ENCODE results near the gene ZNF735. TPM values are rescaled to one million over a fixed set of nuclear protein-coding genes. Genes with fewer than 3 reads are reported as not detected.
"Not testable (repeated sequence)": the region's sequence is repeated elsewhere in the genome, so short reads cannot be mapped to it uniquely, and the experiment has no call there.

Gene ZNF735
- total and polyA plus RNA-seq, 8 donors, result not detected

- H3K4me1 ChIP-seq, result no peaks in the 10 kb centered on the region
- H3K4me3 ChIP-seq, result no peak overlapping the region
- no peaks in the 10 kb centered on the region for H3K36me3 ChIP-seq
- H3K27ac ChIP-seq, result no peak overlapping the region
- peaks cover 16 to 94% (median 74%) of the 10 kb centered on the region in 4 donors for H3K9me3 ChIP-seq
- TF ChIP-seq, protein P1, sequence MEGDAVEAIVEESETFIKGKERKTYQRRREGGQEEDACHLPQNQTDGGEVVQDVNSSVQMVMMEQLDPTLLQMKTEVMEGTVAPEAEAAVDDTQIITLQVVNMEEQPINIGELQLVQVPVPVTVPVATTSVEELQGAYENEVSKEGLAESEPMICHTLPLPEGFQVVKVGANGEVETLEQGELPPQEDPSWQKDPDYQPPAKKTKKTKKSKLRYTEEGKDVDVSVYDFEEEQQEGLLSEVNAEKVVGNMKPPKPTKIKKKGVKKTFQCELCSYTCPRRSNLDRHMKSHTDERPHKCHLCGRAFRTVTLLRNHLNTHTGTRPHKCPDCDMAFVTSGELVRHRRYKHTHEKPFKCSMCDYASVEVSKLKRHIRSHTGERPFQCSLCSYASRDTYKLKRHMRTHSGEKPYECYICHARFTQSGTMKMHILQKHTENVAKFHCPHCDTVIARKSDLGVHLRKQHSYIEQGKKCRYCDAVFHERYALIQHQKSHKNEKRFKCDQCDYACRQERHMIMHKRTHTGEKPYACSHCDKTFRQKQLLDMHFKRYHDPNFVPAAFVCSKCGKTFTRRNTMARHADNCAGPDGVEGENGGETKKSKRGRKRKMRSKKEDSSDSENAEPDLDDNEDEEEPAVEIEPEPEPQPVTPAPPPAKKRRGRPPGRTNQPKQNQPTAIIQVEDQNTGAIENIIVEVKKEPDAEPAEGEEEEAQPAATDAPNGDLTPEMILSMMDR (IDR thresholded peaks at IDR 0.05), result no peak
- TF ChIP-seq POLR2A (IDR thresholded peaks at IDR 0.05), result no peak
- no peak for TF ChIP-seq POLR2AphosphoS5 (IDR thresholded peaks at IDR 0.05)
- TF ChIP-seq EP300 (IDR thresholded peaks at IDR 0.05), result no peak
- intact Hi-C loops (cut with DNase I; ENCODE audit: low total_unique reads), result no loop called here
- H3K27me3 ChIP-seq, result no peaks in the 10 kb centered on the region
- WGBS, 5 donors, result 25 to 58% (median 32%) methylated on average over 2 of the region's 2 CpGs
- no peak for DNase-seq
These were observed 16.4 kb downstream of the ZNF735 start for GRCh38 chr7:64223366-64223765.

DNA sequence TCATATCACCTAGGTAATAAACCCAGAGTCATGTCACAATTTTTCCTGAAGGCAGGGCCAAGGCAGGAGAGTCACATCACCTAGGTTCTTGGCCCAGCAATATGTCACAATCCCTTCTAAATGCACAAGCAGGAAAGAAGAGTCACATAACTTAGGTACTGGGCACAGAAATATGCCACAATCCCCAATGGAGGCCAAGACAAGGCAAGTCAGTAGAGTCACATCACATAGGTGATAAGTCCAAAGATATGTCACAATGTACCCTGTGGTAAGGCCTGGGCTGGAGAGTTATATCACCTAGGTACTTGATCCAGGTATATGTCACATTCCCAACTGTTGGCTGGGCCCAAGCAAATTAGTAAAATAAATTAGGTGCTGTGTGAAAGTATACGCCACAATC is 21.2 kb downstream of the ZNF735 start, which contains the start of gene ZNF679:
ZNF679 (plus strand) TSS at position 301 of the 400 bp plus-strand sequence. CDS start 20,644 bp downstream, outside the sequence.
- intact Hi-C loops (cut with DNase I; ENCODE audit: low total_unique reads); H3K27ac ChIP-seq; DNase-seq; H3K4me3 ChIP-seq; H3K4me1 ChIP-seq; H3K36me3 ChIP-seq; H3K27me3 ChIP-seq: not testable (repeated sequence)
- 73 to 100% (median 83%) methylated on average over 1 of the region's 1 CpG for WGBS, 5 donors
- H3K9me3 ChIP-seq, result peaks cover 6 to 83% (median 61%) of the 10 kb centered on the region in 4 donors

DNA sequence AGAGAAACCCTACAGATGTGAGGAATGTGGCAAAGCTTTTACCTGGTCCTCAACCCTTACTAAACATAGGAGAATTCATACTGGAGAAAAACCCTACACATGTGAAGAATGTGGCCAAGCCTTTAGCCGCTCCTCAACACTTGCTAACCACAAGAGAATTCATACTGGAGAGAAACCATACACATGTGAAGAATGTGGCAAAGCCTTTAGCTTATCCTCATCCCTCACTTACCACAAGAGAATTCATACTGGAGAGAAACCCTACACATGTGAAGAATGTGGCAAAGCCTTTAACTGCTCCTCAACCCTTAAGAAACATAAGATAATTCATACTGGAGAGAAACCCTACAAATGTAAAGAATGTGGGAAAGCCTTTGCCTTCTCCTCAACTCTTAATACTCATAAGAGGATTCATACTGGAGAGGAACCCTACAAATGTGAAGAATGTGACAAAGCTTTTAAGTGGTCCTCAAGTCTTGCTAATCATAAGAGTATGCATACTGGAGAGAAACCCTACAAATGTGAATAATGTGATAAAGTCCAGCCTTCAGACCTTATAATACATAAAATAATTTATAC is 59.4 kb downstream of the ZNF735 start:
- Histone ChIP-seq H3K27ac (no peak overlapping the region), H3K36me3 (no peaks in the 10 kb centered on the region), H3K9me3 (peaks cover 12 to 95% (median 61%) of the 10 kb centered on the region in 4 donors), H3K4me3 (no peak overlapping the region), H3K27me3 (no peaks in the 10 kb centered on the region), H3K4me1 (no peaks in the 10 kb centered on the region)
- no peak for DNase-seq
- no peak for TF ChIP-seq POLR2A (IDR thresholded peaks at IDR 0.05)
- no peak for TF ChIP-seq EP300 (IDR thresholded peaks at IDR 0.05)
- TF ChIP-seq, protein P1 (IDR thresholded peaks at IDR 0.05), result no peak
- TF ChIP-seq POLR2AphosphoS5 (IDR thresholded peaks at IDR 0.05), result no peak
- 70 to 93% (median 86%) methylated on average over 1 of the region's 1 CpG for WGBS, 5 donors
- intact Hi-C loops (cut with DNase I; ENCODE audit: low total_unique reads), result no loop called here

Other genes starting within 250 kb of the ZNF735 start
- not detected for gene ZNF722, start 208.4 kb upstream of the ZNF735 start, total RNA-seq
- gene ZNF722, start 208.4 kb upstream of the ZNF735 start, polyA plus RNA-seq, result not detected
- 1 to 10 TPM in 2 of 5 donors, not detected in 3; 1.3 to 8.4 TPM for gene ZNF727, start 161.8 kb upstream of the ZNF735 start, total RNA-seq
- gene ZNF727, start 161.8 kb upstream of the ZNF735 start, polyA plus RNA-seq, result not detected
- not detected for gene ZNF679, start 21.3 kb downstream of the ZNF735 start, total RNA-seq
- not detected for gene ZNF679, start 21.3 kb downstream of the ZNF735 start, polyA plus RNA-seq
- 10 to 100 TPM in 3 of 5 donors, 1 to 10 TPM in 2; 4.0 to 50.7 (median 15.6) TPM for gene ZNF736, start 106.8 kb downstream of the ZNF735 start, total RNA-seq
- gene ZNF736, start 106.8 kb downstream of the ZNF735 start, polyA plus RNA-seq, result 1 to 10 TPM in 2 of 3 donors, under 1 TPM in 1; 0.46 to 3.0 (median 1.4) TPM

Data from stomach (tissue), 9 donors.